ENCODE results near the gene BLCAP. TPM values are rescaled to one million over a fixed set of nuclear protein-coding genes. Genes with fewer than 3 reads are reported as not detected.
A peak's percentile ranks its signal among the peaks of the same experiment; 100 is the strongest.
"Not testable (repeated sequence)": the region's sequence is repeated elsewhere in the genome, so short reads cannot be mapped to it uniquely, and the experiment has no call there.

BLCAP gene
- polyA plus RNA-seq, 10 donors: 283 to 491 (median 416) TPM

GRCh38 chr20:37559312-37560027 is 31.8 kb upstream of the BLCAP start:
- DNase-seq: no peak

DNA sequence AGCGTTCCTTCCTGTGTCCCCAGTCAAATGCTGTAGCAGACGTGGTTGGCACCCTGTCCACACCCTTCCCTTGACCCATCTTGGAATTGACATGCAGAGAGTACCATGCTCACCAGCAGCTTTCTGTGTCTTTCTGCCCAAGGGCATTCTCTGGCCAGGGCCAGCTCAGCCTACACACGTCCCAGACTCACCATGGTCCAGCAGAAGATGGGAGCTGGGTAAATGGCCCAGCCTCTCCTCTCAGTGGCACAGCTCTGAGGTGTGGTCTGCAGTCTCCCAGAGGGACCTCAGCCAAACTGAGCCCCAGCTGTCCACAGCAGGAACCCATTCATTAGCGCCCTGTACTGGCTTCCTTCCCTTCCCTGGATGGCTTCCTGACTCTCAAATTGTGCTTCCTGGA is 31.1 kb upstream of the BLCAP start:
- no peak for DNase-seq

- no peak for DNase-seq
Observed at GRCh38 chr20:37558306-37558705, 30.6 kb upstream of the BLCAP start.

DNA sequence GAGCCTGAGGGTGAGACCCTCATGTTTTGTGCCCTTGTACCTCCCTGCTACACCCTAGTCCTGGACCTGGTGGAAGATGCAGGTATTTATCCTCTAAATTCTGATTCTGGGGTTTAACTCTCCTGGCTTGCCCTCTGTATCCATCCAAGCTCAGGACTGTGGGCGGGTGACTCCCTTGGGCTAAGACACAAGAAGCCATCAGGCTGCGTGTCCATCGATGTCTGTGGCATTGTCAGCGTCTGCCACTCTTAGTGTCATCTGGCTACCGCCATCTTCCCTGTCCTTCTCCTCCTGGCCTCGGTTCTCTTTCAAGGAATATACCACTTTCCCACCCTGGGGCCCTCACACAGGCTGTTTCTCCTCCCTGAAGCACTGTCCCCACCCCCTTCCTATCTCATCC is 28.9 kb upstream of the BLCAP start:
- no peak for DNase-seq

GRCh38 chr20:37554721-37555298 is 27.1 kb upstream of the BLCAP start:
- not testable (repeated sequence) for DNase-seq

DNA sequence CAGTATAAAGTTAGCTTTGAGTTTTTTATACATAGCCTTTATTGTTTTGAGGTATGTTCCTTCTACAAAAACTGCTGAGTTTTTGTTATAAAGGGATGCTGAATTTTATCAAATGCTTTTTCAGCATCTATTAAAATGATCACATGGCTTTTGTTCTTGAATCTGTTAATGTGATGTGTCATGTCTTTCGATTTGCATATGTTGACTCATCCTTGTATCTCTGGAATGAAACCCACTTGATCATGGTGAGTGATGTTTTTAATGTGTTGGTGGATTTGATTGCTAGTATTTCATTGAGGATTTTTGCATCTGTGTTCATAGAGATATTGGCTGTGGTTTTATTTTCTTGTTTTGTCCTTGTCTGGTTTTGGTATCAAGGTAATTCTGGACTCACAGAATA is 24.7 kb upstream of the BLCAP start:
- no peak for DNase-seq

- DNase-seq: not testable (repeated sequence)
Observed at GRCh38 chr20:37551660-37552059, 24.0 kb upstream of the BLCAP start.

DNA sequence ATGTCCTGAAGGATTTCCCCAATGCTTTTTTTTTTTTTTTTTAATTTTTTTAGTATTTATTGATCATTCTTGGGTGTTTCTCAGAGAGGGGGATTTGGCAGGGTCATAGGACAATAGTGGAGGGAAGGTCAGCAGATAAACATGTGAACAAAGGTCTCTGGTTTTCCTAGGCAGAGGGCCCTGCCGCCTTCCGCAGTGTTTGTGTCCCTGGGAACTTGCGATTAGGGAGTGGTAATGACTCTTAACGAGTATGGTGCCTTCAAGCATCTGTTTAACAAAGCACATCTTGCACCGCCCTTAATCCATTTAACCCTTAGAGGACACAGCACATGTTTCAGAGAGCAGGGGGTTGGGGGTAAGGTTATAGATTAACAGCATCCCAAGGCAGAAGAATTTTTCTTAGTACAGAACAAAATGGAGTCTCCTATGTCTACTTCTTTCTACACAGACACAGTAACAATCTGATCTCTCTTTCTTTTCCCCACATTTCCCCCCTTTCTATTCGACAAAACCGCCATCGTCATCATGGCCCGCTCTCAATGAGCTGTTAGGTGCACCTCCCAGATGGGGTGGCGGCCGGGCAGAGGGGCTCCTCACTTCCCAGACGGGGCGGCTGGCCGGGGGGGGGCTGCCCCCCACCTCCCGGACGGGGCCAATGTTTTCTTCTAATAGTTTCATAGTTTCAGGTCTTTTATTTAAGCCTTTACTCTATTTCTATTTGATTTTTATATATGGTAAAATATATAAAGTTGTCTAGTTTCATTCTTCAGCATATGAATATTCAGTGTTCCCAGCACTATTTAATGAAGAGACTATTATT is 22.6 kb upstream of the BLCAP start:
- not testable (repeated sequence) for DNase-seq

GRCh38 chr20:37547912-37548311 is 20.2 kb upstream of the BLCAP start:
- DNase-seq: no peak

DNA sequence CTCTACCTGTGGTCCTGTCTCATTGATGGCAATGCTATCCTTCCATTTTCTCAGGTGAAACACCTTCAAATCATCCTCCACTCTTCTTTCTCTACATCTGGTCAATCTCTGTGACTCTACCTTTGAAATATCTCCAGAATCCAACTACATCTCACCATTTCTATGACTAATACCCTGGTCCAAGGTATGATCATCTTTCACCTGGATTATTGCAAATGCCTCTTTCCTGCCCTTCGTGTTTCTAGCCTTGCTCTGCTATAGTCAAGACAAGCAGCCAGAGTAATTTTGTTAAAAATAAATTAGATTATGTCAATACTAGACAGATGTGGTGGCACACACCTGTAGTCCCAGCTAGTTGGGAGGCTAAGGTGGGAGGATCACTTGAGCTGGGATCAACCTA is 17.8 kb upstream of the BLCAP start:
- DNase-seq: no peak

GRCh38 chr20:37544386-37544785 is 16.7 kb upstream of the BLCAP start:
- no peak for DNase-seq

DNA sequence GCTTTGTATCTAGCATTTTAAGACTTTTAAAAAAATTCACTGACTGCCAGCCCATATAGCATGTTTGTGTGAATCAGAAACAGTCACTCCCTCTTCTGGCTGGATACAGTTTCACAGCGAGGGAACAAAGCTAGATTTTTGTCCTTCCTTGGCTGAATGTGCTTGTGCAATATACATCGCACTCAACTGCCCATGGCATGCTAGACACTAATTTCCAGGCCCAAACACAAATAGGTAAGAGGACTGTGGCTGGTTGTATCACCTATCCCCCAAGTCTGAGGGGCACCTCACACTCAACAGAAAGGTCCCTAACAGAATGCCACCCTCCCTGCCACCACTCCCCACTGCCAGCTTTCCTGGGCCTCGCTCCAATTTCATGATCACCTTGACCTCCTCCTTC is 16.2 kb upstream of the BLCAP start:
- peak in 1 of 3 donors; percentile 20 for DNase-seq

DNA sequence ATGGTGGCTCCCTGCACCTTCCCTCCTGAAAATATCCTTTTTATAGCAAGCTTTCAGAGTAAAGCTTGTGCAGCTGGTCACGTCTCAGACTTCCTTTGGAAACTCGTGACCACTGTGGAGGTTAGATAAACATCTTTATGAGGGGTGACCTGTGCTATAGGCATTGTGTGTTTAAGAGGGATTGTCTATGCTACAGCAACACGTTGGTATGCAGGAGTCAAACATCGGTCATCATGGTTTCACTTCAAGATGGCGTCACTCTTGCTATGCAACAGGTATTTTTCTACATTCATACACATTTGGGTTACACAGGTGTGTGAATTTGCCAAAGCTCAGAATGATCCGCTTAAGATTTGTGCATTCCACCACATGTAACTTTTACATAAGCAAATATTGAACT is 14.6 kb upstream of the BLCAP start:
- no peak for DNase-seq

GRCh38 chr20:37541326-37541725 is 13.7 kb upstream of the BLCAP start:
- DNase-seq: no peak

DNA sequence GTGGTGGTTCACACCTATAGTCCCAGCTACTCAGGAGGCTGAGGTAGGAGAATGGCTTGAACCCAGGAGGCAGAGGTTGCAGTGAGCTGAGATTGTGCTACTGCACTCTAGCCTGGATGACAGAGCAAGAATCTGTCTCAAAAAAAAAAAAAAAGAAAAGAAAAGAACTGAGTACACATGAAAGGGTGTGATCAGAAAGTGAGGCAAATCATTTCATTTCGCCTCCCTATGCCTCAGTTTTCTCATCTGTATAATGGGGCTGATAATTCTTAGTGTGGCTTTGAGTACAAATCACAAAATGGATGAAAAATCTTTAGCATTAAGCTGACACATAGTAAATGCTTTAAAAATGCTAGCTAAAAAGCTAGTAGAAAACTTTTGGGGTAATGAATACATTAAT is 13.2 kb upstream of the BLCAP start:
- not testable (repeated sequence) for DNase-seq

DNA sequence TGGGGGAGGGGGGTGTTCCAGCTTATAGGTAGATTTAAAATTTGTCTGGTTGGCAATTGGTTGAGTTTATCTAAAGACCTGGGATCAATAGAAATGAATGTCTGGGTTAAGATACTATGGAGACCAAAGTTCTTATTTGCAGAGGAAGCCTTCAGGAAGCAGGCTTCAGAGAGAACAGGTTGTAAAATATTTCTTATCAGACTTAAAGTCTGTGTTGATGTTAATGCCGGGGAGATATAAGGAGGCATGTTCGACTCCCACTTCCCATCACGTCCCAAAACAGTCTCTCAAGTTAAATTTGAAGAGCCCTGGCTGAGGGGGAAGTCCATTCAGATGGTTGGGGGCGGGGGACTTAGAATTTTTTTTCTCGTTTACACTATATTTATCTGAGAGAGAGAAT is 12.3 kb upstream of the BLCAP start:
- no peak for DNase-seq

DNA sequence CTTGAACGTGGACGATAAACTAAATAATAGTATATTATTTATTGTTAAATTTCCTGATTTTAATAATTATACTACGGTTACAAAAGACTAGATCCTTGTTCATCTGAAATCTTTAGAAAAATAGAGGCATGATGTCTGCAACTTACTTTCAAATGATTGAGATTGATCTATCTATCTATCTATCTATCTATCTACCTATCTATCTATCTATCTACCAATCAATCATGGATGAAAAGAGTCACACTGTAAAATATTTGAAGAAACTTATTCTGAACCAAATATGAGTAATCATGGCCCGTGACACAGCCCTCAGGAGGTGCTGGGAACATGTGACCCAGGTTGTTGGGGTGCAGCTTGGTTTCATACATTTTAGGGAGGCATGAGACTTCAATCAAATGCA is 11.7 kb upstream of the BLCAP start:
- DNase-seq: no peak

GRCh38 chr20:37538003-37538402 is 10.3 kb upstream of the BLCAP start:
- DNase-seq: no peak

GRCh38 chr20:37537505-37537904 is 9.8 kb upstream of the BLCAP start:
- DNase-seq: no peak

DNA sequence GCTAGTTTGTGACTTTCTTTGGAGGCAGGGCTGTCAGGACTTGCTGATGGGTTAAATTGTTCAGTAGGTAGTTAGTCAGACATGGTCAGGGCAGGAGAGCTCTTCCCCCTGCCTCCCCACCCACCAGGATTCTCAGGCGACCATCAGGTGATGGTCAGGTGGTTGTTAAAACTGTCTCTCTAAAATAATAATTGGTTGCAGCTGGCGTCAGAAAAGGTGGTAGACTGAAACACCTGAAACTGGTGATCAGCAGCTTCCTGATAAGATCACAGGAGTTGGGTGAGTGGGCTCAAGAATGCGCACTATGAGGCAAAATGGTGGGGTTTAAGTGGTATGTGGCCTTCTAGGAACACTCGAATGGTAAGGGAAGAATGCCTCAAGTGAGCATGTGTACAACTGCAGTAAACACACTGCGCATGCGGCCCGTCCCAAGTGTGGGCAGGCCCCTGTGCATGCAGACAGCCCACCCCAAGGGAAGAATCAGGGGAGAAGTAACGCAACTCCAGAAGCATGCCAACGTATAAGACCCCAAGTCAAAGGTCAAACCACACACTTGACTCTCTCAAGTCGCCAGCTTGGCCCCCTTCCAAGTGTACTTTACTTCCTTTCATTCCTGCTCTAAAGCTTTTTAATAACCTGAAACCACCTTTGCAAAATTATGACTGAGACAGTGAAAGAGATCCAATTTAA is 7.9 kb upstream of the BLCAP start:
- DNase-seq: no peak

- peak; percentile 80 to 88 (median 85) for DNase-seq
Observed at GRCh38 chr20:37534401-37535157, 6.9 kb upstream of the BLCAP start.

Measured in muscle of back (tissue), 11 donors.